ELR (cell line): ENCODE data around the gene CLEC4M.
"Not testable (repeated sequence)": the region's sequence is repeated elsewhere in the genome, so short reads cannot be mapped to it uniquely, and the experiment has no call there.

Source experiments
- DNase-seq: peaks from one replicate; pipeline ENCODE4 v3.0.0-alpha.2; 2015; ENCODE audit warnings: low read depth

Gene CLEC4M

GRCh38 chr19:7775761-7776160 lies 12.7 kb downstream of the CLEC4M start:
- no peak for DNase-seq

- no peak for DNase-seq
Observed at GRCh38 chr19:7778081-7778480, 15.0 kb downstream of the CLEC4M start.

GRCh38 chr19:7779631-7780486 lies 16.8 kb downstream of the CLEC4M start:
- DNase-seq = no peak

GRCh38 chr19:7781157-7781556 lies 18.1 kb downstream of the CLEC4M start:
- DNase-seq = peak; percentile 31

GRCh38 chr19:7783991-7784423 lies 21.0 kb downstream of the CLEC4M start:
- peak; percentile 71 for DNase-seq

- no peak for DNase-seq
Observed at GRCh38 chr19:7784856-7785255, 21.8 kb downstream of the CLEC4M start.

GRCh38 chr19:7787141-7787540 lies 24.1 kb downstream of the CLEC4M start:
- DNase-seq = no peak

GRCh38 chr19:7787602-7788177 lies 24.6 kb downstream of the CLEC4M start:
- DNase-seq = no peak

- no peak for DNase-seq
Observed at GRCh38 chr19:7788178-7788932, 25.3 kb downstream of the CLEC4M start.

- no peak for DNase-seq
Observed at GRCh38 chr19:7788933-7789323, 25.9 kb downstream of the CLEC4M start.

GRCh38 chr19:7789447-7789846 lies 26.4 kb downstream of the CLEC4M start:
- DNase-seq = no peak

- DNase-seq = no peak
Observed at GRCh38 chr19:7790416-7790815, 27.4 kb downstream of the CLEC4M start.

GRCh38 chr19:7792281-7792680 lies 29.2 kb downstream of the CLEC4M start:
- DNase-seq = peak; percentile 32

- DNase-seq = not testable (repeated sequence)
Observed at GRCh38 chr19:7792701-7793100, 29.7 kb downstream of the CLEC4M start.

- DNase-seq = no peak
Observed at GRCh38 chr19:7793493-7793892, 30.4 kb downstream of the CLEC4M start.

- peak; percentile 93 for DNase-seq
Observed at GRCh38 chr19:7795555-7796161, 32.6 kb downstream of the CLEC4M start.

- peak; percentile 91 for DNase-seq
Observed at GRCh38 chr19:7799640-7800355, 36.8 kb downstream of the CLEC4M start.

- no peak for DNase-seq
Observed at GRCh38 chr19:7801020-7801570, 38.1 kb downstream of the CLEC4M start.

- DNase-seq = no peak
Observed at GRCh38 chr19:7806234-7806633, 43.2 kb downstream of the CLEC4M start.

- DNase-seq = no peak
Observed at GRCh38 chr19:7806876-7807275, 43.8 kb downstream of the CLEC4M start.

GRCh38 chr19:7808108-7808507 lies 45.1 kb downstream of the CLEC4M start:
- no peak for DNase-seq
